Urinary bladder (tissue), 4 donors: ENCODE data around the gene CYP46A1. TPM values are rescaled to one million over a fixed set of nuclear protein-coding genes. Genes with fewer than 3 reads are reported as not detected.

Experiments used
- DNase-seq: peaks from one replicate; pipeline ENCODE4 v3.0.0-alpha.2; 2015; ENCODE audit errors: extremely low spot score
- H3K27ac ChIP-seq: one replicate; pipeline ENCODE4 v1.5.1; 2013; ENCODE audit warnings: low read depth, mild to moderate bottlenecking, moderate library complexity
- H3K36me3 ChIP-seq: one replicate; pipeline ENCODE4 v1.6.1; 2013; ENCODE audit warnings: mild to moderate bottlenecking, moderate library complexity; ENCODE audit not compliant: insufficient read depth
- H3K4me1 ChIP-seq: one replicate; pipeline ENCODE4 v1.6.1; 2013; ENCODE audit warnings: mild to moderate bottlenecking, moderate library complexity; ENCODE audit not compliant: insufficient read depth
- H3K4me3 ChIP-seq: one replicate; pipeline ENCODE4 v1.5.1; 2013; ENCODE audit warnings: low read depth, low read length
- WGBS: extraction: QIAGEN DNeasy Blood & Tissue Kit; methylation state at CpG from one replicate; pipeline ENCODE4 v1.1.7; 2013; 5-methylcytosine and 5-hydroxymethylcytosine counted together
- polyA plus RNA-seq: library from polyadenylated mRNA; stranded (reverse); fragments of 200-250 nt; gene quantifications from one replicate; pipeline ENCODE4 v1.2.3, GENCODE V29; 2013
- total RNA-seq: library from RNA; depleted of rRNA; stranded (reverse); fragments of >200 nt; gene quantifications from one replicate; pipeline ENCODE4 v1.2.3, GENCODE V29; 2014
- donor health status: healthy with polysubstance abuse.
- donor health status: healthy.

CYP46A1 gene
- total and polyA plus RNA-seq, 2 donors: 0.91 to 2.7 TPM

GRCh38 chr14:99696929-99697328 is 12.8 kb downstream of the CYP46A1 start:
- Histone ChIP-seq H3K4me3 (no peak overlapping the region), H3K36me3 (no peaks in the 10 kb centered on the region), H3K27ac (no peak overlapping the region), H3K4me1 (no peaks in the 10 kb centered on the region)
- no peak for DNase-seq
- 91% methylated on average over 4 of the region's 4 CpGs for WGBS

- Histone ChIP-seq H3K27ac (no peak overlapping the region), H3K4me1 (no peaks in the 10 kb centered on the region), H3K36me3 (no peaks in the 10 kb centered on the region), H3K4me3 (no peak overlapping the region)
- WGBS: 77% methylated on average over 6 of the region's 6 CpGs
- DNase-seq: no peak
Measured at GRCh38 chr14:99698236-99698635, 14.1 kb downstream of the CYP46A1 start.

- no peaks in the 10 kb centered on the region for H3K4me1 ChIP-seq
- DNase-seq: no peak
- H3K27ac ChIP-seq: no peak overlapping the region
- H3K36me3 ChIP-seq: no peaks in the 10 kb centered on the region
- H3K4me3 ChIP-seq: no peak overlapping the region
- WGBS: 71% methylated on average over 5 of the region's 5 CpGs
Measured at GRCh38 chr14:99698642-99699041, 14.5 kb downstream of the CYP46A1 start.

- Histone ChIP-seq H3K4me1 (no peaks in the 10 kb centered on the region), H3K4me3 (no peak overlapping the region), H3K27ac (no peak overlapping the region), H3K36me3 (no peaks in the 10 kb centered on the region)
- DNase-seq: no peak
- WGBS: 83% methylated on average over 12 of the region's 12 CpGs
Measured at GRCh38 chr14:99699085-99699760, 15.1 kb downstream of the CYP46A1 start.

GRCh38 chr14:99699861-99700260 is 15.8 kb downstream of the CYP46A1 start:
- Histone ChIP-seq H3K27ac (no peak overlapping the region), H3K36me3 (no peaks in the 10 kb centered on the region), H3K4me3 (no peak overlapping the region), H3K4me1 (no peaks in the 10 kb centered on the region)
- 96% methylated on average over 16 of the region's 16 CpGs for WGBS
- DNase-seq: no peak

GRCh38 chr14:99700379-99700778 is 16.3 kb downstream of the CYP46A1 start:
- H3K36me3 ChIP-seq: no peaks in the 10 kb centered on the region
- H3K27ac ChIP-seq: no peak overlapping the region
- H3K4me3 ChIP-seq: no peak overlapping the region
- WGBS: 94% methylated on average over 6 of the region's 6 CpGs
- no peaks in the 10 kb centered on the region for H3K4me1 ChIP-seq
- DNase-seq: no peak

- DNase-seq: no peak
- Histone ChIP-seq H3K4me1 (no peaks in the 10 kb centered on the region), H3K4me3 (no peak overlapping the region), H3K27ac (no peak overlapping the region), H3K36me3 (no peaks in the 10 kb centered on the region)
- 96% methylated on average over 1 of the region's 1 CpG for WGBS
Measured at GRCh38 chr14:99701260-99701659, 17.2 kb downstream of the CYP46A1 start.

- no peak for DNase-seq
- H3K27ac ChIP-seq: no peak overlapping the region
- H3K4me1 ChIP-seq: no peaks in the 10 kb centered on the region
- no peaks in the 10 kb centered on the region for H3K36me3 ChIP-seq
- H3K4me3 ChIP-seq: no peak overlapping the region
Measured at GRCh38 chr14:99702115-99702514, 18.0 kb downstream of the CYP46A1 start.

GRCh38 chr14:99703381-99703780 is 19.3 kb downstream of the CYP46A1 start:
- no peak for DNase-seq
- Histone ChIP-seq H3K4me3 (no peak overlapping the region), H3K27ac (no peak overlapping the region), H3K4me1 (no peaks in the 10 kb centered on the region), H3K36me3 (no peaks in the 10 kb centered on the region)
- 96% methylated on average over 3 of the region's 3 CpGs for WGBS

- WGBS: 98% methylated on average over 2 of the region's 2 CpGs
- DNase-seq: no peak
- Histone ChIP-seq H3K27ac (no peak overlapping the region), H3K4me3 (no peak overlapping the region), H3K36me3 (no peaks in the 10 kb centered on the region), H3K4me1 (no peaks in the 10 kb centered on the region)
Measured at GRCh38 chr14:99704037-99704436, 19.9 kb downstream of the CYP46A1 start.

- Histone ChIP-seq H3K4me1 (no peaks in the 10 kb centered on the region), H3K4me3 (no peak overlapping the region), H3K27ac (no peak overlapping the region), H3K36me3 (no peaks in the 10 kb centered on the region)
- whole genome bisulfite sequencing: 78% methylated on average over 8 of the region's 8 CpGs
- no peak for DNase-seq
Measured at GRCh38 chr14:99706107-99706900, 22.2 kb downstream of the CYP46A1 start.

GRCh38 chr14:99707420-99707819 is 23.3 kb downstream of the CYP46A1 start:
- DNase-seq: no peak
- WGBS: 96% methylated on average over 2 of the region's 2 CpGs
- H3K4me1 ChIP-seq: no peaks in the 10 kb centered on the region

GRCh38 chr14:99707921-99708320 is 23.8 kb downstream of the CYP46A1 start:
- no peak for DNase-seq
- H3K36me3 ChIP-seq: no peaks in the 10 kb centered on the region
- 97% methylated on average over 9 of the region's 9 CpGs for WGBS
- no peaks in the 10 kb centered on the region for H3K4me1 ChIP-seq
- no peak overlapping the region for H3K4me3 ChIP-seq
- H3K27ac ChIP-seq: no peak overlapping the region

More at GRCh38 chr14:99707420-99707819, 23.3 kb downstream of the CYP46A1 start:
- Histone ChIP-seq H3K36me3 (no peaks in the 10 kb centered on the region), H3K4me3 (no peak overlapping the region), H3K27ac (no peak overlapping the region)

- no peaks in the 10 kb centered on the region for H3K4me1 ChIP-seq
- H3K4me3 ChIP-seq: no peak overlapping the region
- no peak overlapping the region for H3K27ac ChIP-seq
- H3K36me3 ChIP-seq: no peaks in the 10 kb centered on the region
- no peak for DNase-seq
- WGBS: 82% methylated on average over 7 of the region's 7 CpGs
Measured at GRCh38 chr14:99708449-99708848, 24.4 kb downstream of the CYP46A1 start.
